Measurements from ENCODE around the gene SCG5.

The SCG5 gene

DNA sequence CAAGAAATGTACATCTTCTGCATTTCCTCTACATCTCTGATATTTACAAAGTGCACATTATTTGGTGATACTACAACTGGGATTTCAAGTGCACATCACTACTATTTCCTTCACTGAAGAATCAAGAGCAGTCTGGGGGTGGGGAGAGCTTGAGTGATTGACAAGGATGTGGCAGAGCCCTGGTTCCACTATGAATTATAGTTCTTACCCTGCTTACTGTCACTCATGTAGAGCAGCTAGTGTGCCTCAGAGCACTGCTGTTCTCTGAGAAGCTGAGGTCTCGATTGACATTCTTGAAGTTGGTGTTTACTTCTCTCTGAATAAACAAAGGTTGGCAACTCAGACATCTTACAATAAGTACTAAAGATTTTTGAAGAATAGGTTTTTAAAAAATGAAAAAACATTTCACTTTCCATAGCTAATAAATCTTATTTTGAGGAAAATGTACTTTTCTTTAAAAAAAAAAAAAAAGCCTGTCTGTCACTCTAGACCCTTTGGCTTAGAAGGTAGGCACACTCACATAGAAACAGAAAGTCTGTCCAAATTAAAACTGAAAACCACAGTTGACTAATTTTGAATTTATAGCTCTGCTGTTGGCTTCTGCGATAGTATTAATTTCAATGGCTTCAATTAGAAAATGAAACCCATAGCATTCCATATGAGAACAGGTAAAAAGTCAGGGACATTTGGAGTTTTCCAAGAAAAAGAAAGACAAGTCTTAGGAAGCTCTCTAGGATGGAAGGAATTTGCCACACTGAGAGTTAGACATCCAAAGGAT, 81.8 kb downstream of the SCG5 start:
- peak; percentile 62 for DNase-seq (ENCODE audit: low spot score)

DNA sequence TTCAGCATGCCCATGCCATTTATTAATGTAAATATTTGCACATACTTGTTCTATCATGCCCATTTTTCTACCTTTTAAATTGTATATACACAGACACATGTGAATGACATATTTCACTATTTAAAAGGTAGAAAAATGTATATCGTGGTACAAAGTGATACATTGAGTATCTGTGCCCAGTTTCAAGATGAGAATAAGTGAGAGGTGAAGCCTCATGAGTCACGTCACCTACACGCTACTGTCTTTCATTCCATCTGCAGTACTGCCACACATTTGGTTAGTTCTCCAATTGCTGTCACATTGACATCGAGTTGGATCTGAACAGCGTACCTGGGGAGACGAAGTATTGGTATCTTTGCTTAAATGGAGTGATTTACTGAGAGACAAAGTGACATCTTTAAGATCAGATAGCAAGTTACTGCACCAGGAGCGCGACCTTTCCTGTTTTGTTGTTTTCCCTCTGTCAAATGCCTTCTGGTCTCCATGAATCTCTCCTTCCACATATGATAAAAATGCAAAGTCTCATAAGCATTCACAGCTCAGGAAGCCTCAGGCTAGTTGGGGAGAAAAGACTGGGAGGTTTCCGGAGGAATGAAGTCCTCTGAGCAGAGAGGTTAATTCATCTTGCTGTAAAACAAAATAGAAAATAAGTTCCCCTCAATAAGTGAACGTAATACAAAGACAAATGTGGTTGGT, 88.3 kb downstream of the SCG5 start:
- peak; percentile 23 for DNase-seq (ENCODE audit: low spot score)

- DNase-seq (ENCODE audit: low spot score): peak; percentile 19
Measured at GRCh38 chr15:32730677-32731654, 89.5 kb downstream of the SCG5 start.

DNA sequence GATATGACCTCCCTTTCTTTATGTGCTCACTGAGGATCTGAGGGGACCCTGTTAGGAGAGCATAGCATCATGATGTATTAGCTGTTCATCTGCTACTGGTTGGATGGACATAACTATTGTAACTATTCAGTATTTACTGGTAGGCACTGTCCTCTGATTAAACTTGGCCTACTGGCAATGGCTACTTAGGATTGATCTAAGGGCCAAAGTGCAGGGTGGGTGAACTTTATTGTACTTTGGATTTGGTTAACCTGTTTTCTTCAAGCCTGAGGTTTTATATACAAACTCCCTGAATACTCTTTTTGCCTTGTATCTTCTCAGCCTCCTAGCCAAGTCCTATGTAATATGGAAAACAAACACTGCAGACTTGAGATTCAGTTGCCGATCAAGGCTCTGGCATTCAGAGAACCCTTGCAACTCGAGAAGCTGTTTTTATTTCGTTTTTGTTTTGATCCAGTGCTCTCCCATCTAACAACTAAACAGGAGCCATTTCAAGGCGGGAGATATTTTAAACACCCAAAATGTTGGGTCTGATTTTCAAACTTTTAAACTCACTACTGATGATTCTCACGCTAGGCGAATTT, 91.2 kb downstream of the SCG5 start:
- no peak for DNase-seq (ENCODE audit: low spot score)

- no peak for DNase-seq (ENCODE audit: low spot score)
Measured at GRCh38 chr15:32733281-32733680, 91.8 kb downstream of the SCG5 start.

DNA sequence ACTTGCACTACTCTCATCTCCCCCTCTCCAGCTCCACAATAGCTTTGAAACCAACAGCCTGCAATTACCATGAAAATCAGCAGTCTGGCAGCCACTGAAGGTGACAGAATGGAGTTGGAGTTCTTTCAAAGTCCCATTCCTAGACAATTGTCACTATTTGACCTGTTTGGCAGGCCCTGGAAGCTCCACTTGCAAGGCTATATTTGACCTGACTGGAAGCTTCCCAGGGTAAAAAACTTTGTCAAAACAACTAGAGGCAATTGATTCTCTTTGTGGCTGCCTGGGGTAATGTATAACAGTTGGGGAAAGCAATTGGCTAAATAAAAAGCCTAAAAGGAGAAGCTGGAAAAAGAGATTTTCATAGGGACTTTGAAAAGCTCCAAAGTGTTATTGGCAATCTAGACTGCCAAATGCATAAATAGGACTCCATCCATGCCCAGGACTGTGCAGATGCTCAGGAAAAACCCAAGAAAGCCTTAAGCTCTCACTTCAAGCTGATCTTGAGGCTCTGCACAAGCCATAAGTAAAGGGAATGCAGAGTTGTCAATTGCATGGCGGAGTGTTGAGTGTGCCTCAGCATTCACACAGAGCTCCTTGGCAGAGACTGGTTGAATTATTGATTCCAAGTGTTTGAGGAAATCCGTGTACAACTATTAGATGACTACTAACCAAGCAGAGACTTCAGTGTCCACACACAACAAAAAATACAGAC, 94.6 kb downstream of the SCG5 start:
- no peak for DNase-seq (ENCODE audit: low spot score)

DNA sequence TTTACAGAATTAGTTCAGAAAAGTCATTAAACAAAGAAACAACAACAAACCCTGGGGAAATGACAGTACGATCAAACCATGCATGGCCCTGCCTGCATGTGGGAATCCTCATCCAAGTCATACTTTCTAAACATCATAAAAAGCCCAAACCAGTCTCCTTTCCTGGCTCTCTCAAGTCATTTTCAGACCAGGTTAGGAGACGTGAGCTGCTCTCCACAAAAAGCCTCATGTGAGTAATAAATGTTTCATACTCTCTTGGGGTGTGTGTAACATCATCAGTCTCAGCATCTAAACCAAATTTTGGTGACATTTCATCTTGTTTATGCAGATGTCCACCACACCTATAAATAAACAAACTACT, 95.2 kb downstream of the SCG5 start:
- DNase-seq (ENCODE audit: low spot score): no peak

- DNase-seq (ENCODE audit: low spot score): no peak
Measured at GRCh38 chr15:32737304-32737703, 95.8 kb downstream of the SCG5 start.

DNA sequence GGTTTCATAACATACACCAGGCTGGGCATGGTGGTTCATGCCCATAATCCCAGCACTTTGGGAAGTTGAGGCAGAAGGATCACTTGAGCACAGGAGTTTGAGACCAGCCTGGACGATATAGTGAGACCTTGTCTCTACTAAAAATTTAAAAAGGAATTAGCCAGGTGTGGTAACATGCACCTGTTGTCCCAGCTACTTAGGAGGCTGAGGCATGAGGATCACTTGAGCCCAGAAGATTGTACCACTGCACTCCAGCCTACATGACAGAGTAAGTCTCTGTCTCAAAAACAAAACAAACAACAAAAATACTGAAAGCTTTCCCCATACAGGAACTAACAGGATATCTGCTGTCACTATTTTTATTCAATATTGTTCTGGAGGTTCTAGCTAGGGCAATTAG, 97.2 kb downstream of the SCG5 start:
- DNase-seq (ENCODE audit: low spot score): no peak

- no peak for DNase-seq (ENCODE audit: low spot score)
Measured at GRCh38 chr15:32739522-32740063, 98.1 kb downstream of the SCG5 start.

DNA sequence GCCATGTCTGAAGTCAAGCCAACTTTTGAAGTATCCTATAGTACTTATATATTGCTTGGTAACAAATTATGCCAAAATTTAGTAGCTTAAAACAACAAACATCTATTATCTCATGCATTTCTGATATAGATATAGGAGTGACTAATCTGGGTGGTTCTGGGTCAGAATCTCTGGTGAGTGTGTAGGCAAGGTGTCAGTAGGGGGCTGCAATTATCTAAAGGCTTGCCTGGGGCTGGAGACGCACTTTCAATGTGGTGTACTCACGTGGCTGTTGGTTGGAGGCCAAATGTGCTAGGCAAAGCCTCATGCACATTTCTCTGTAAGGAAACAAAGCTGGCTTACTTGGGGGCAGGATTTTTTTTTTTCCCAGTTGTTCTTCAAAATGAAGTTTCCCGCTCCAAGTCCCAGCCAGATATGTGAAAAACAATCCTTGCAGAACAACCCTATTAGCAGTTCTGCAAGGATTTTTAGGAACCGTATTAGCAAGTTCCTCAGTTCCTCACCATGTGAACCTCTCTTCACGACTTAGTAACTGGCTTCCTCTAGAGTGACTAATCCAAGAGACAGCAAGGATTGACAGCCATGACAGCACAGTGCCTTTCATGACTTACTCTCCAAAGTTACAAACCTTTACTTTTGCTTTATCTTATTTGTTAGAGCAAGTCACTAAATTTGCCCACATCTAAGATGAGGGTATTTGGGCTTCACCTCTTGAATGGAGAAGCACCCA, 102.1 kb downstream of the SCG5 start:
- no peak for DNase-seq (ENCODE audit: low spot score)

DNA sequence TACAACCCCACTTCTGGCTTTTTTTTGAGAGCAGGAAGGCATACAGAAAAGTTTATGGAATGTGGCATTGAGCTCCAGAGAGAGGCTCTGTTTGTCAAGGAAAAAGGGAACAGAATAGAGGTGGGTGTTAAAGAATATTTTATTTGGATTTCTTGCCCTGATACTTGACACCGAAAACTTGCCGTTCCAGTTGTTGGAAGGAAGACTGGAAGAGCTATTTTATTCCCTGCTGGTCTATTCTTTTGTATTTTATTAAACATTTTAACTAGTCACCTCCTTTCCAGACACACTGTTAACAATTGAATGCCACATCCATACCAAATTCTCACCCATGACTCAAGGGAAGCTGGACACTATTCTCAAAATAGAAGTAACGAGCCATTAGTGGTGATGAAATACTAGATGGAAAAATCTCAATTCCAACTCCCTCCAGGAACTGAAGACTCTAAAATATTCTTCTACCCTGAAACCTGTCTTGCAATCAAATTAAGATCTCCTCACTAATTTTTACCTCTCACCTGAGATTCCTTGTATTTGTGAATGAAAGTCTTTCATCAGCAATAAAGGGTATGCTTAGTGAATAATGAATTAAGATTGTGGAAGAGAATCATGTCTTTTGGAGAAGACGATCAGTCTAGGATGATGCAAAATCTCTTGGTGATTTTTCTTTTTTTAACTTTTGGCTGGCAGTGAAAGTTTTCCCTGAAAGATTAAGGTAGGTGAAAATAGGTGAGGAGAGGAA, 104.8 kb downstream of the SCG5 start:
- DNase-seq (ENCODE audit: low spot score): no peak

All from activated CD4-positive, alpha-beta T cell treated with anti-CD3 and anti-CD28 coated beads, Interleukin-2, Interleukin-4, amounts not matched to agents 100 ng/mL and 50 ng/mL, durations not matched to agents 16 hours and 8 hours (primary cell).